GM23338 (cell line): ENCODE data around the gene TTPAL. TPM values are rescaled to one million over a fixed set of nuclear protein-coding genes. Genes with fewer than 3 reads are reported as not detected.
A peak's percentile ranks its signal among the peaks of the same experiment; 100 is the strongest.

Experiments used
- ATAC-seq: fragments of 200-7000 bp; cut with Tn5 transposase; 3 replicates; pipeline ENCODE4 v1.9.1; 2020
- DNase-seq: peaks from one replicate; pipeline ENCODE4 v3.0.0-alpha.2; 2015; ENCODE audit warnings: low spot score
- H2AFZ ChIP-seq: fragments of 200-600 bp; sonication (generic); 2 replicates; pipeline ENCODE4 v1.8.0; 2016; ENCODE audit warnings: antibody characterized with exemption, mild to moderate bottlenecking, moderate library complexity
- H3F3A ChIP-seq: fragments of 200-600 bp; sonication (generic); replicated peaks from 2 replicates; pipeline ENCODE4 v1.8.0; 2017; ENCODE audit warnings: antibody characterized with exemption, mixed run types, low read depth
- H3K27ac ChIP-seq: fragments of 200-600 bp; sonication (generic); 2 replicates; pipeline ENCODE4 v1.6.1; 2016; ENCODE audit warnings: low read depth
- H3K27me3 ChIP-seq: fragments of 200-600 bp; sonication (generic); 2 replicates; pipeline ENCODE4 v1.8.0; 2016; ENCODE audit warnings: mild to moderate bottlenecking, mixed run types, moderate library complexity; ENCODE audit not compliant: insufficient read depth
- H3K36me3 ChIP-seq: fragments of 200-600 bp; sonication (generic); 2 replicates; pipeline ENCODE4 v1.8.0; 2016; ENCODE audit warnings: mild to moderate bottlenecking; ENCODE audit not compliant: insufficient read depth
- H3K4me1 ChIP-seq: fragments of 200-600 bp; sonication (generic); 2 replicates; pipeline ENCODE4 v1.8.0; 2016; ENCODE audit warnings: mild to moderate bottlenecking, moderate library complexity; ENCODE audit not compliant: insufficient read depth
- H3K4me2 ChIP-seq: fragments of 200-600 bp; sonication (generic); 2 replicates; pipeline ENCODE4 v1.7.1; 2017; ENCODE audit warnings: mixed run types
- H3K4me3 ChIP-seq: fragments of 200-600 bp; sonication (generic); 2 replicates; pipeline ENCODE4 v1.6.1; 2016; ENCODE audit warnings: mixed run types
- H3K79me2 ChIP-seq: fragments of 200-600 bp; sonication (generic); replicated peaks from 2 replicates; pipeline ENCODE4 v1.8.0; 2017; ENCODE audit warnings: mild to moderate bottlenecking; ENCODE audit not compliant: insufficient read depth
- H3K9me2 ChIP-seq: fragments of 200-600 bp; sonication (generic); 2 replicates; pipeline ENCODE4 v1.8.0; 2017; ENCODE audit not compliant: insufficient read depth
- H4K20me1 ChIP-seq: fragments of 200-600 bp; sonication (generic); replicated peaks from 2 replicates; pipeline ENCODE4 v1.8.0; 2017; ENCODE audit warnings: mild to moderate bottlenecking; ENCODE audit not compliant: insufficient read depth
- H3K27ac Mint-ChIP-seq: 2 replicates; pipeline ENCODE4 v1.8.0; 2020; ENCODE audit warnings: inconsistent platforms, mild to moderate bottlenecking, moderate library complexity, mixed read lengths
- H3K27me3 Mint-ChIP-seq: 3 replicates; pipeline ENCODE4 v1.8.0; 2022; ENCODE audit warnings: low read depth, mild to moderate bottlenecking, moderate library complexity, mixed read lengths, inconsistent platforms; ENCODE audit not compliant: insufficient read depth, poor library complexity
- H3K36me3 Mint-ChIP-seq: 3 replicates; pipeline ENCODE4 v1.8.0; 2021; ENCODE audit warnings: low read depth, mild to moderate bottlenecking, inconsistent platforms, moderate library complexity, mixed read lengths
- H3K4me1 Mint-ChIP-seq: 3 replicates; pipeline ENCODE4 v1.8.0; 2020; ENCODE audit warnings: mild to moderate bottlenecking, inconsistent platforms, mixed read lengths
- H3K4me3 Mint-ChIP-seq: 3 replicates; pipeline ENCODE4 v1.8.0; 2021; ENCODE audit warnings: moderate library complexity, mild to moderate bottlenecking, inconsistent platforms, mixed read lengths
- H3K9me3 Mint-ChIP-seq: 3 replicates; pipeline ENCODE4 v1.8.0; 2020; ENCODE audit warnings: moderate library complexity, mild to moderate bottlenecking, inconsistent platforms, mixed read lengths
- CREB1 ChIP-seq: fragments of 250-450 bp; sonication (Bioruptor Pico); IDR thresholded peaks from 2 replicates; pipeline ENCODE4 v1.5.0; 2020; ENCODE audit warnings: low read depth, mild to moderate bottlenecking, moderate library complexity
- EZH2 ChIP-seq: fragments of 200-600 bp; sonication (generic); IDR thresholded peaks from one replicate; pipeline ENCODE4 v1.8.0; 2017; ENCODE audit warnings: antibody characterized with exemption, mild to moderate bottlenecking, low read depth; ENCODE audit not compliant: unreplicated experiment
- EZH2phosphoT487 ChIP-seq: fragments of 200-600 bp; sonication (generic); IDR thresholded peaks from one replicate; pipeline ENCODE4 v1.8.1; 2018; ENCODE audit warnings: antibody characterized with exemption; ENCODE audit not compliant: unreplicated experiment
- JUNB ChIP-seq: IDR thresholded peaks from one replicate; pipeline ENCODE4 v1.6.1; 2016; ENCODE audit warnings: antibody characterized with exemption; ENCODE audit not compliant: unreplicated experiment
- NANOG ChIP-seq: IDR thresholded peaks from 2 replicates; pipeline ENCODE4 v1.6.1; 2016; ENCODE audit warnings: antibody characterized with exemption, borderline replicate concordance
- ZNF114 ChIP-seq: fragments of 250-450 bp; sonication (Bioruptor Pico); IDR thresholded peaks from 2 replicates; pipeline ENCODE4 v1.5.0; 2020; ENCODE audit warnings: mild to moderate bottlenecking, moderate library complexity
- ZNF331 ChIP-seq: fragments of 250-450 bp; sonication (Bioruptor Pico); IDR thresholded peaks from 2 replicates; pipeline ENCODE4 v1.5.0; 2020; ENCODE audit warnings: low read depth, mild to moderate bottlenecking, moderate library complexity
- polyA plus RNA-seq: library from polyadenylated mRNA; unstranded; fragments of >200 nt; fragmentation: Nextera tagmentation; extraction: Ambion mirVana; gene quantifications from 2 replicates; pipeline ENCODE4 v1.2.1, GENCODE V29; 2016
- total RNA-seq: library from RNA; depleted of rRNA; stranded (reverse); fragments of >200 nt; shearing (Covaris generic); gene quantifications from 2 replicates; pipeline ENCODE4 v1.2.3, GENCODE V29; 2014
- TF ChIP-seq, protein P1 (sequence below): IDR thresholded peaks from one replicate; pipeline ENCODE4 v1.6.1; 2018; ENCODE audit warnings: antibody characterized with exemption; ENCODE audit not compliant: unreplicated experiment
- TF ChIP-seq, protein P2 (sequence below): IDR thresholded peaks from 2 replicates; pipeline ENCODE4 v1.6.1; 2016; ENCODE audit warnings: antibody characterized with exemption
- TF ChIP-seq, protein P3 (sequence below): fragments of 250-450 bp; sonication (Bioruptor Pico); IDR thresholded peaks from 2 replicates; pipeline ENCODE4 v1.5.0; 2020; ENCODE audit warnings: mild to moderate bottlenecking, moderate library complexity

Gene TTPAL
- total and polyA plus RNA-seq, 2 experiments from 2014 or later, result 3.7 to 10.2 TPM

DNA sequence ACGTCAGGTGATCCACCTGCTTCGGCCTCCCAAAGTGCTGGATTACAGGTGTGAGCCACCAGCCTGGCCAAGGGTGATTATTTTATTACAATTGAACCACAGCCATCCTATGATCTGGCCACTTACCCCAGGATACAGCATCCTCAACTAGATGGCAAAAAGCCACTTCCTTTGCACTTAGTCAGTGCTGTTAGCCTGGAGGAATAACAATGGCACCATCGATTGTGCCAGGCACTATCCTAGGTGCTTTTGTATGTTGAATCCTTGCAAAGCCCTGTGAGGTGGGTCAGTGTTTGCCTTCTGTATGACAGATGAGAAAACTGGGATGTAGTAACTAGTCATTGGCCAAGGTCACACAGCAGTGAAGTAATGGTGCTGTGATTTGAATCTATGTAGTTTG is 11.2 kb upstream of the TTPAL start (continued):
- no peak for TF ChIP-seq EZH2phosphoT487
- TF ChIP-seq EZH2, result no peak
- TF ChIP-seq, protein P1, sequence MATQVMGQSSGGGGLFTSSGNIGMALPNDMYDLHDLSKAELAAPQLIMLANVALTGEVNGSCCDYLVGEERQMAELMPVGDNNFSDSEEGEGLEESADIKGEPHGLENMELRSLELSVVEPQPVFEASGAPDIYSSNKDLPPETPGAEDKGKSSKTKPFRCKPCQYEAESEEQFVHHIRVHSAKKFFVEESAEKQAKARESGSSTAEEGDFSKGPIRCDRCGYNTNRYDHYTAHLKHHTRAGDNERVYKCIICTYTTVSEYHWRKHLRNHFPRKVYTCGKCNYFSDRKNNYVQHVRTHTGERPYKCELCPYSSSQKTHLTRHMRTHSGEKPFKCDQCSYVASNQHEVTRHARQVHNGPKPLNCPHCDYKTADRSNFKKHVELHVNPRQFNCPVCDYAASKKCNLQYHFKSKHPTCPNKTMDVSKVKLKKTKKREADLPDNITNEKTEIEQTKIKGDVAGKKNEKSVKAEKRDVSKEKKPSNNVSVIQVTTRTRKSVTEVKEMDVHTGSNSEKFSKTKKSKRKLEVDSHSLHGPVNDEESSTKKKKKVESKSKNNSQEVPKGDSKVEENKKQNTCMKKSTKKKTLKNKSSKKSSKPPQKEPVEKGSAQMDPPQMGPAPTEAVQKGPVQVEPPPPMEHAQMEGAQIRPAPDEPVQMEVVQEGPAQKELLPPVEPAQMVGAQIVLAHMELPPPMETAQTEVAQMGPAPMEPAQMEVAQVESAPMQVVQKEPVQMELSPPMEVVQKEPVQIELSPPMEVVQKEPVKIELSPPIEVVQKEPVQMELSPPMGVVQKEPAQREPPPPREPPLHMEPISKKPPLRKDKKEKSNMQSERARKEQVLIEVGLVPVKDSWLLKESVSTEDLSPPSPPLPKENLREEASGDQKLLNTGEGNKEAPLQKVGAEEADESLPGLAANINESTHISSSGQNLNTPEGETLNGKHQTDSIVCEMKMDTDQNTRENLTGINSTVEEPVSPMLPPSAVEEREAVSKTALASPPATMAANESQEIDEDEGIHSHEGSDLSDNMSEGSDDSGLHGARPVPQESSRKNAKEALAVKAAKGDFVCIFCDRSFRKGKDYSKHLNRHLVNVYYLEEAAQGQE, result no peak
- no peak for TF ChIP-seq ZNF331 (CRISPR knock-in tag)
- no peak for TF ChIP-seq ZNF114 (CRISPR knock-in tag)

DNA sequence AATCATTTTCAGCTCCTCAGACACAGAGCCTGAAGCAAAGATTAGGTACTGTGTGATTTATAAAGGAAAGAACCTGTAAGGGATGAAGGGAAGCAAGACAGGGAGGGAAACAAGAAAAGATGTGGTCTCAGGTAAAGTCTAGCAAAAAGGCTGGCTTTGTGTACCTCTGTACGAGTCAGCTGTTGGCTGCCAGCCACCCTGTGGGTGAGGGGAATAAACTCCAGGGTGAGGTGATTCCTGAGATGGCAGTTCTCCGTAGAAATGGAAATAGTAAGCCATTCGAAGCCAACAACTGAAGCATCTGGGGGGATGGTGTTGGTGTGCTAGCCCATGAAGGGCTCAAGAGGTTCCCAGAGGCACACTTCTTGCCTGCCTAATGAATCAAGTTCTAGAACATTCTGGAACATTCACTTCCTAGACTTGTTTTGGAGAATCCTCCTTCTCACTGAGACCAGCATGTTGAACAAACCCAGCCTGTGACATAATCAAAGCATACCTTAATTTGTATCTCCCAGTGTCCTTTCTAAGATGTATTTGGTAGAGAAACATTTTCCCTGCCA is 10.6 kb upstream of the TTPAL start:
- Histone ChIP-seq H3F3A (no peaks in the 10 kb centered on the region), H3K79me2 (no peaks in the 10 kb centered on the region), H3K4me3 (no peak overlapping the region), H2AFZ (peak overlapping the region; percentile 18; the same call in 1 of the 2 replicates), H3K36me3 (no peaks in the 10 kb centered on the region), H3K27me3 (no peaks in the 10 kb centered on the region), H3K27ac (0 out of 2 replicates have a peak overlapping the region, but pooled peaks have one; percentile 19), H3K9me2 (no peaks in the 10 kb centered on the region), H3K4me1 (no peaks in the 10 kb centered on the region; the same call in 1 of the 2 replicates), H4K20me1 (no peaks in the 10 kb centered on the region), H3K4me2 (no peak overlapping the region)
- H3K9me3 Mint-ChIP-seq, result no peaks in the 10 kb centered on the region
- peaks cover 5% of the 10 kb centered on the region for H3K27me3 Mint-ChIP-seq
- H3K27ac Mint-ChIP-seq, result no peak overlapping the region
- no peak for ATAC-seq
- H3K4me3 Mint-ChIP-seq, result no peak overlapping the region
- peaks cover 14% of the 10 kb centered on the region; the same call in 2 of the 3 replicates for H3K4me1 Mint-ChIP-seq
- no peak for DNase-seq
- H3K36me3 Mint-ChIP-seq, result no peaks in the 10 kb centered on the region
- no peak for TF ChIP-seq CREB1 (CRISPR knock-in tag)
- no peak for TF ChIP-seq NANOG
- no peak for TF ChIP-seq ZNF331 (CRISPR knock-in tag)
- TF ChIP-seq, protein P1, result no peak
- TF ChIP-seq, protein P2, sequence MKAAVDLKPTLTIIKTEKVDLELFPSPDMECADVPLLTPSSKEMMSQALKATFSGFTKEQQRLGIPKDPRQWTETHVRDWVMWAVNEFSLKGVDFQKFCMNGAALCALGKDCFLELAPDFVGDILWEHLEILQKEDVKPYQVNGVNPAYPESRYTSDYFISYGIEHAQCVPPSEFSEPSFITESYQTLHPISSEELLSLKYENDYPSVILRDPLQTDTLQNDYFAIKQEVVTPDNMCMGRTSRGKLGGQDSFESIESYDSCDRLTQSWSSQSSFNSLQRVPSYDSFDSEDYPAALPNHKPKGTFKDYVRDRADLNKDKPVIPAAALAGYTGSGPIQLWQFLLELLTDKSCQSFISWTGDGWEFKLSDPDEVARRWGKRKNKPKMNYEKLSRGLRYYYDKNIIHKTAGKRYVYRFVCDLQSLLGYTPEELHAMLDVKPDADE, result no peak
- no peak for TF ChIP-seq JUNB
- TF ChIP-seq ZNF114 (CRISPR knock-in tag), result no peak
- TF ChIP-seq, protein P3, sequence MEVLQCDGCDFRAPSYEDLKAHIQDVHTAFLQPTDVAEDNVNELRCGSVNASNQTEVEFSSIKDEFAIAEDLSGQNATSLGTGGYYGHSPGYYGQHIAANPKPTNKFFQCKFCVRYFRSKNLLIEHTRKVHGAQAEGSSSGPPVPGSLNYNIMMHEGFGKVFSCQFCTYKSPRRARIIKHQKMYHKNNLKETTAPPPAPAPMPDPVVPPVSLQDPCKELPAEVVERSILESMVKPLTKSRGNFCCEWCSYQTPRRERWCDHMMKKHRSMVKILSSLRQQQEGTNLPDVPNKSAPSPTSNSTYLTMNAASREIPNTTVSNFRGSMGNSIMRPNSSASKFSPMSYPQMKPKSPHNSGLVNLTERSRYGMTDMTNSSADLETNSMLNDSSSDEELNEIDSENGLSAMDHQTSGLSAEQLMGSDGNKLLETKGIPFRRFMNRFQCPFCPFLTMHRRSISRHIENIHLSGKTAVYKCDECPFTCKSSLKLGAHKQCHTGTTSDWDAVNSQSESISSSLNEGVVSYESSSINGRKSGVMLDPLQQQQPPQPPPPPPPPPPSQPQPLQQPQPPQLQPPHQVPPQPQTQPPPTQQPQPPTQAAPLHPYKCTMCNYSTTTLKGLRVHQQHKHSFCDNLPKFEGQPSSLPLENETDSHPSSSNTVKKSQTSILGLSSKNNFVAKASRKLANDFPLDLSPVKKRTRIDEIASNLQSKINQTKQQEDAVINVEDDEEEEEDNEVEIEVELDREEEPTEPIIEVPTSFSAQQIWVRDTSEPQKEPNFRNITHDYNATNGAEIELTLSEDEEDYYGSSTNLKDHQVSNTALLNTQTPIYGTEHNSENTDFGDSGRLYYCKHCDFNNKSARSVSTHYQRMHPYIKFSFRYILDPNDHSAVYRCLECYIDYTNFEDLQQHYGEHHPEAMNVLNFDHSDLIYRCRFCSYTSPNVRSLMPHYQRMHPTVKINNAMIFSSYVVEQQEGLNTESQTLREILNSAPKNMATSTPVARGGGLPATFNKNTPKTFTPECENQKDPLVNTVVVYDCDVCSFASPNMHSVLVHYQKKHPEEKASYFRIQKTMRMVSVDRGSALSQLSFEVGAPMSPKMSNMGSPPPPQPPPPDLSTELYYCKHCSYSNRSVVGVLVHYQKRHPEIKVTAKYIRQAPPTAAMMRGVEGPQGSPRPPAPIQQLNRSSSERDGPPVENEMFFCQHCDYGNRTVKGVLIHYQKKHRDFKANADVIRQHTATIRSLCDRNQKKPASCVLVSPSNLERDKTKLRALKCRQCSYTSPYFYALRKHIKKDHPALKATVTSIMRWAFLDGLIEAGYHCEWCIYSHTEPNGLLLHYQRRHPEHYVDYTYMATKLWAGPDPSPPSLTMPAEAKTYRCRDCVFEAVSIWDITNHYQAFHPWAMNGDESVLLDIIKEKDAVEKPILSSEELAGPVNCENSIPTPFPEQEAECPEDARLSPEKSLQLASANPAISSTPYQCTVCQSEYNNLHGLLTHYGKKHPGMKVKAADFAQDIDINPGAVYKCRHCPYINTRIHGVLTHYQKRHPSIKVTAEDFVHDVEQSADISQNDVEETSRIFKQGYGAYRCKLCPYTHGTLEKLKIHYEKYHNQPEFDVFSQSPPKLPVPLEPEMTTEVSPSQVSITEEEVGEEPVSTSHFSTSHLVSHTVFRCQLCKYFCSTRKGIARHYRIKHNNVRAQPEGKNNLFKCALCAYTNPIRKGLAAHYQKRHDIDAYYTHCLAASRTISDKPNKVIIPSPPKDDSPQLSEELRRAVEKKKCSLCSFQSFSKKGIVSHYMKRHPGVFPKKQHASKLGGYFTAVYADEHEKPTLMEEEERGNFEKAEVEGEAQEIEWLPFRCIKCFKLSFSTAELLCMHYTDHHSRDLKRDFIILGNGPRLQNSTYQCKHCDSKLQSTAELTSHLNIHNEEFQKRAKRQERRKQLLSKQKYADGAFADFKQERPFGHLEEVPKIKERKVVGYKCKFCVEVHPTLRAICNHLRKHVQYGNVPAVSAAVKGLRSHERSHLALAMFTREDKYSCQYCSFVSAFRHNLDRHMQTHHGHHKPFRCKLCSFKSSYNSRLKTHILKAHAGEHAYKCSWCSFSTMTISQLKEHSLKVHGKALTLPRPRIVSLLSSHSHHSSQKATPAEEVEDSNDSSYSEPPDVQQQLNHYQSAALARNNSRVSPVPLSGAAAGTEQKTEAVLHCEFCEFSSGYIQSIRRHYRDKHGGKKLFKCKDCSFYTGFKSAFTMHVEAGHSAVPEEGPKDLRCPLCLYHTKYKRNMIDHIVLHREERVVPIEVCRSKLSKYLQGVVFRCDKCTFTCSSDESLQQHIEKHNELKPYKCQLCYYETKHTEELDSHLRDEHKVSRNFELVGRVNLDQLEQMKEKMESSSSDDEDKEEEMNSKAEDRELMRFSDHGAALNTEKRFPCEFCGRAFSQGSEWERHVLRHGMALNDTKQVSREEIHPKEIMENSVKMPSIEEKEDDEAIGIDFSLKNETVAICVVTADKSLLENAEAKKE, result no peak
